GM21619 (cell line): ENCODE data around the gene GRK2.

Source experiments
- ATAC-seq: cut with Tn5 transposase; IDR thresholded peaks from one replicate; pipeline ENCODE4 v1.9.1; 2021; ENCODE audit not compliant: unreplicated experiment

GRK2 gene

DNA sequence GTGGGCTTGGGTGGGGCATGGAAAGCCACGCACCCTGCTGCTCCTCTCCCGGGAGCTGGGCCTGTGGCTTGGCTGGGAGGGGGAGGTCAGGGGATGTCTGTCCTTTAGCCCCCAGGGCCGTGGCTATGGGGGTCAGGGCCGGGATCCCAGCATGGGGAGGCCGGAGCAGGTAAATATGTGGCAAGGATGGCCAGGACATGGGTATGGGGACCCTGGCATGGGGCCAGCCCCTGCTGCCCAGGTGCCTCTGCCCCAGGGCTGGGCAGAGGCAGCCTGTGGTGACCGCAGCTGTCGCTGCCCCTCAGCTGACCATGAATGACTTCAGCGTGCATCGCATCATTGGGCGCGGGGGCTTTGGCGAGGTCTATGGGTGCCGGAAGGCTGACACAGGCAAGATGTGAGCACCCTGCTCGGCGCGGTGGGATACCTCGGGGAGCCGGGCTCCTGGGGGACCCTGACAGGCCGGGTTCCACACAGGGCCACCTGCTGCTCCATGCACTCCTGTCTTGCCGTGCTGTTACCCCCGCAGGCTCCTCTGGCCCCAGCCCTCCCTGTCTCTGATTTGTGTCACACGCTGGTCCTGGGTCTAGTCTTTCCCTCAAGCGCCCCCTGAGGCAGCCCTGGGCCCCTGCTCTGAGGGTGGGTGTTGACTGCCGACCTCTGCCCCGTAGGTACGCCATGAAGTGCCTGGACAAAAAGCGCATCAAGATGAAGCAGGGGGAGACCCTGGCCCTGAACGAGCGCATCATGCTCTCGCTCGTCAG is 14.7 kb downstream of the GRK2 start:
- no peak for ATAC-seq

DNA sequence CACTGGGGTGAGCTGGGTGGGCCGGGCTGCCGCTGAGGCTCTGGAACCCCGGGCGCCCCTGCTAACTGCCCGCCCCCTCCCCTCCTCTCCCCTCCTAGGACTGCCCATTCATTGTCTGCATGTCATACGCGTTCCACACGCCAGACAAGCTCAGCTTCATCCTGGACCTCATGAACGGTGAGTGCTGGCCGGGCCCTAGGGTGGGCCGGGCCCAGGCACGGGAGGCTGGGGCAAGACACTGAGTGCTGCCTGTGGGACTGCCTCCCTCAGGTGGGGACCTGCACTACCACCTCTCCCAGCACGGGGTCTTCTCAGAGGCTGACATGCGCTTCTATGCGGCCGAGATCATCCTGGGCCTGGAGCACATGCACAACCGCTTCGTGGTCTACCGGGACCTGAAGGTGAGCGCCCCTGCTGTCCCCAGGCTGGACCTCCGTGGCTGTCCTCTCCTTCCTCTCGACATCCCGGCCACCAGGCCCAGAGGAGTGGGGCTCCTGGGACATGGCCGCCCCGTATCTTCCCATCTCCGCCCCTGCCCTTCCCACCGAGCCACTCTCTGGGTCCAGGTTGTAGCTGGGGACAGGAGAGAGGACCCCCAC is 15.4 kb downstream of the GRK2 start:
- ATAC-seq: no peak

DNA sequence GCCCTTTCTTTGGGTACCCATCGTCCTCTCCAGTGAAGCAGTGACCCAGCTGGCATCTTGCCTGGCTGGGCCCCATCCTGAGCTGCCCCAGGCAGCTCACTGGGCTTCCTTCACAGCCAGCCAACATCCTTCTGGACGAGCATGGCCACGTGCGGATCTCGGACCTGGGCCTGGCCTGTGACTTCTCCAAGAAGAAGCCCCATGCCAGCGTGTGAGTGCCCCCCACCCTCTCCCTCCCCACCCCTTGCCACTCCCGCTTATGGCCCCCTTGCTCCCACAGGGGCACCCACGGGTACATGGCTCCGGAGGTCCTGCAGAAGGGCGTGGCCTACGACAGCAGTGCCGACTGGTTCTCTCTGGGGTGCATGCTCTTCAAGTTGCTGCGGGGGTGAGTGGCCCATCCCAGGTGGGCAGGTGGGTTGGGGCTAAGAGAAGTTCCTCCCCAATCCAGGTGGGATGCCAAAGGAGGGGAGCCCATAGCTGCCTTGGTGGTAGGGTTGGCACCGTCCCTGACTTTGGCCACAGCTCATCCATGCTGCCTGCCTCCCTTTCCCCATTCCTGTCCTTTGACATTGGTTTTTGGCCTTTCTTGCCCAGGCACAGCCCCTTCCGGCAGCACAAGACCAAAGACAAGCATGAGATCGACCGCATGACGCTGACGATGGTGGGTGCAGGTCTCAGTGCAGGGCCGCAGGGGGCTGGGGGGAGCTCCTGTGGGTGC is 16.0 kb downstream of the GRK2 start:
- no peak for ATAC-seq

DNA sequence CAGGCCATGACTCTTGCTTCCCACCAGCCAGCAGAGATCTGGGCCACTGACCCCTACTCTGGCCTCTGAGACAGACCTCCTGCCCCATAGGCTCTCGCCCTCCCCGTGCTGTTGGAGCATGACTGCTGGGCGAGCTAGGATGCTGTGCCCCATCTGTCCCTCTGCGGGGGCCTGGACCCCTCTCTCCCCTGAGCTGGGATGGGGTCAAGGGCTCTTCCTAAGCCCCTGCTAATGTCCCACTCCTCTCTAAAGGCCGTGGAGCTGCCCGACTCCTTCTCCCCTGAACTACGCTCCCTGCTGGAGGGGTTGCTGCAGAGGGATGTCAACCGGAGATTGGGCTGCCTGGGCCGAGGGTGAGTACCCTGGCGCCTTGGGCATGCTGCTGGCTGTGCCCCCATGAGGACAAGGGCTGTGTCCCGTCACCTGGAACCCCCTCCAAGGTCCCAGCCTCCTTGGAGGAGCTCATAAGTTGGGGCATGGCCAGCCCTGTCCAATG is 16.7 kb downstream of the GRK2 start:
- no peak for ATAC-seq

DNA sequence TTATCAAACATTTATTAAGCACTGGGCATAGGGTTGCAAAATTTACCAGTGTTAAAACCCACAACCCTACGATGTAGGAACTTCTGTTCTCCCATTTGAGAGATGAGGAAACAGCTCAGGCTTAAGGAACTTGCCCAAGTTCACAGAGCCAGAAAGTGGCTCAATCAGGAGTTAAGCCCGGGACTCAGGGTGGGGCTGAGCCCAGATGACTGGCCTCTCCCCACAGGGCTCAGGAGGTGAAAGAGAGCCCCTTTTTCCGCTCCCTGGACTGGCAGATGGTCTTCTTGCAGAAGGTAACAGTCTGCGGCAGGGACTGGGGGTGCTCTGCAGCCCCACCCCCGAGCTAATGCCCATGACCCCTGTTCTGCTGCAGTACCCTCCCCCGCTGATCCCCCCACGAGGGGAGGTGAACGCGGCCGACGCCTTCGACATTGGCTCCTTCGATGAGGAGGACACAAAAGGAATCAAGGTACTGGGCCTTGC is 17.2 kb downstream of the GRK2 start:
- no peak for ATAC-seq

DNA sequence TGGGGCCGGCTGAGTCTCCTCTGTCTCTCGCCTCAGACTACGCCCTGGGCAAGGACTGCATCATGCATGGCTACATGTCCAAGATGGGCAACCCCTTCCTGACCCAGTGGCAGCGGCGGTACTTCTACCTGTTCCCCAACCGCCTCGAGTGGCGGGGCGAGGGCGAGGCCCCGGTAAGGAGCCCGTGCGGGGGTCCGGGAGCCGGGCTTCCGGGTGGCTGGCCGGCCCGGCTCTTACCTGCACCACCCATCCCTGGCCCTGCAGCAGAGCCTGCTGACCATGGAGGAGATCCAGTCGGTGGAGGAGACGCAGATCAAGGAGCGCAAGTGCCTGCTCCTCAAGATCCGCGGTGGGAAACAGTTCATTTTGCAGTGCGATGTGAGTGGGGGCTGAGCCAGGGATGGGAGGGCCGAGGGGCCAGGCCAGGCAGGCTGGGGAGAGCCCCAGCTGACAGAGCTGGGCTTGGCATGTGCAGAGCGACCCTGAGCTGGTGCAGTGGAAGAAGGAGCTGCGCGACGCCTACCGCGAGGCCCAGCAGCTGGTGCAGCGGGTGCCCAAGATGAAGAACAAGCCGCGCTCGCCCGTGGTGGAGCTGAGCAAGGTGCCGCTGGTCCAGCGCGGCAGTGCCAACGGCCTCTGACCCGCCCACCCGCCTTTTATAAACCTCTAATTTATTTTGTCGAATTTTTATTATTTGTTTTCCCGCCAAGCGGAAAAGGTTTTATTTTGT is 18.7 kb downstream of the GRK2 start:
- ATAC-seq: no peak

DNA sequence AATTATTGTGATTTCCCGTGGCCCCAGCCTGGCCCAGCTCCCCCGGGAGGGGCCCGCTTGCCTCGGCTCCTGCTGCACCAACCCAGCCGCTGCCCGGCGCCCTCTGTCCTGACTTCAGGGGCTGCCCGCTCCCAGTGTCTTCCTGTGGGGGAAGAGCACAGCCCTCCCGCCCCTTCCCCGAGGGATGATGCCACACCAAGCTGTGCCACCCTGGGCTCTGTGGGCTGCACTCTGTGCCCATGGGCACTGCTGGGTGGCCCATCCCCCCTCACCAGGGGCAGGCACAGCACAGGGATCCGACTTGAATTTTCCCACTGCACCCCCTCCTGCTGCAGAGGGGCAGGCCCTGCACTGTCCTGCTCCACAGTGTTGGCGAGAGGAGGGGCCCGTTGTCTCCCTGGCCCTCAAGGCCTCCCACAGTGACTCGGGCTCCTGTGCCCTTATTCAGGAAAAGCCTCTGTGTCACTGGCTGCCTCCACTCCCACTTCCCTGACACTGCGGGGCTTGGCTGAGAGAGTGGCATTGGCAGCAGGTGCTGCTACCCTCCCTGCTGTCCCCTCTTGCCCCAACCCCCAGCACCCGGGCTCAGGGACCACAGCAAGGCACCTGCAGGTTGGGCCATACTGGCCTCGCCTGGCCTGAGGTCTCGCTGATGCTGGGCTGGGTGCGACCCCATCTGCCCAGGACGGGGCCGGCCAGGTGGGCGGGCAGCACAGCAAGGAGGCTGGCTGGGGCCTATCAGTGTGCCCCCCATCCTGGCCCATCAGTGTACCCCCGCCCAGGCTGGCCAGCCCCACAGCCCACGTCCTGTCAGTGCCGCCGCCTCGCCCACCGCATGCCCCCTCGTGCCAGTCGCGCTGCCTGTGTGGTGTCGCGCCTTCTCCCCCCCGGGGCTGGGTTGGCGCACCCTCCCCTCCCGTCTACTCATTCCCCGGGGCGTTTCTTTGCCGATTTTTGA is 19.5 kb downstream of the GRK2 start:
- ATAC-seq: no peak

DNA sequence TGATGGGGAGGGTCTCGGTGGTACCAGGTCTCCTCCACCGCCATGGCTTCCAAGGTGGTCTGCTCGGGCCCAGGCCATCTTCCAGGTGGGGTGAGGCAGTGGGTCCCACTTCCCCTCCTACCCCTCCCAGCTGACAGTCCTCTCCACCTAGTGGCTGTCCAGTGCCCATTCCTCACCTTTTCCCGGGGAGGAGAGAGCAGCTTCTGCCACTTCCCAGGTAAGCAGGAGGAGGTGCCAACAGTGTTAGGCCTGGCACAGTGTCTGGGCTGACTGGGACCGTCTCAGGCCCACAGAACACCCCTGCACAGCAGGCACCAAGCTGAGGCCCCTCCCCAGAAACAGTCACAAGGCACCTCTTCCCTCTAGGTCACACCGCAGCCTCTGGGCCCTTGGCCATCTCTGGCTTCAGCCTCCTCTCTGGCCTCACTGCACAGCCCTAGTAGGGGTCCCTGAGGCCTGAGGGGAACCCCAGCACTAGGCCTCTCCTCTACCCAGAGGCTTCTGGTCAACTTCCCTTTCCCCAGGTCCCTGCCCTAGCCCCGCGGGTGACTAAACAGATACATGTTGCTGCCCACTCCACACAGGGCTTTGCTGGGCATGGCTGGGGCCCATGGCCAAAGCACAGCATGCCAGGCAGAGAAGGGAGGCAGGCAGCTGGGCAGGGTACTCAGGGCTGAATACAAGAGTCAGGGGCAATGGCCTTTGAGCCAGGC is 20.5 kb downstream of the GRK2 start:
- ATAC-seq: no peak

DNA sequence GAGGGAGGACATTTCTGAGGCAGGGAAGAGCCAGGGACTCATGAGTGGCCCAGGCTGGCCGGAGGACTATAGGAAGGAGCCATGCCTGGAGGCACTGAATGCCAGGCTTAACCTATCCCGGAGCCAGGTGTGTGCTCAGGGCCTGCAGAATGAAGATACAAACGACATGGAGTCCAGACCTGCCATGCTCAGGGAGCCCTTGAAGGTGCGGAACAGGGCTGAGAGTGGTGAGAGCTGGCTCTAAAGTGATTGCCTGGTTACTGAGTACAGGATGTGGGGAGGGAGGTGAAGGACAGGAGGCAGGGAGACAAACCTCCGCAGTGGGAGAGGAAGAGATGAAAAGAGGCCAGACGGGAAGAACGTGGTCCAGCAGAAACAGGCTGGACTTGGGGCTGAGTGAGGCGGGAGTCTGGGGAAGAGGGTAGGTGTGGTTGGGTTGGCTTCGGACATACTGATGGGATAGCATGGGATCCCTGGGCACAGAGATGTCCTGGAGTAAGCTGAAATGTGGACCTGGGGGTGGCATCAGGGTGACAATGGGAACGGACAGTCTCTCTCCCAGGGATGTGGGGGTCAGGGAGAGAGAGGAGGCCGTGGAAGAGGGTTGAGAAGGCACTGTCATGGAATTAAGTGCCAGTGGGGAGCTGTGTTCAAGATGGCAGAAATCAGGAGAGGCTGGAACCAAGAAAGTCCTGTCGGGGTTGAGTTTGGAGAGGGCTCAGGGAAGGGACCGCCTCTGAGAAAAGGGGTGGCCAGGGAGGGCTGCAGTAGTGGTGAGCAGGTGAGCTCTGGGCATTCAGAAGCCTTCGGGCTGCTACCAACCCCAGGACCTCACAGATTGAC is 21.3 kb downstream of the GRK2 start:
- no peak for ATAC-seq

DNA sequence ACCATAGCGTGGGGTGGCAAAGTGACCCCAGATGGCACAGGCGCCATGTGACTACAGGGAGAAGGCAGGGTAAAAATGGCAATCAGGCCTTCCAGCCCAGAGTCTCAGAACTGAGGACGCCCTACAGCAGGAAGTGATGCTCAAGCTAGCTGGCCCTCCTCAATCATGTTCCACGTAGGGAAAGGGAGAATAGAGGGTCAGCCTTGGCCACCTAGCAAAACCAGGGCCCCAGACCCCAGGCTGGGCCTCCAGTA is 21.9 kb downstream of the GRK2 start:
- ATAC-seq: no peak

DNA sequence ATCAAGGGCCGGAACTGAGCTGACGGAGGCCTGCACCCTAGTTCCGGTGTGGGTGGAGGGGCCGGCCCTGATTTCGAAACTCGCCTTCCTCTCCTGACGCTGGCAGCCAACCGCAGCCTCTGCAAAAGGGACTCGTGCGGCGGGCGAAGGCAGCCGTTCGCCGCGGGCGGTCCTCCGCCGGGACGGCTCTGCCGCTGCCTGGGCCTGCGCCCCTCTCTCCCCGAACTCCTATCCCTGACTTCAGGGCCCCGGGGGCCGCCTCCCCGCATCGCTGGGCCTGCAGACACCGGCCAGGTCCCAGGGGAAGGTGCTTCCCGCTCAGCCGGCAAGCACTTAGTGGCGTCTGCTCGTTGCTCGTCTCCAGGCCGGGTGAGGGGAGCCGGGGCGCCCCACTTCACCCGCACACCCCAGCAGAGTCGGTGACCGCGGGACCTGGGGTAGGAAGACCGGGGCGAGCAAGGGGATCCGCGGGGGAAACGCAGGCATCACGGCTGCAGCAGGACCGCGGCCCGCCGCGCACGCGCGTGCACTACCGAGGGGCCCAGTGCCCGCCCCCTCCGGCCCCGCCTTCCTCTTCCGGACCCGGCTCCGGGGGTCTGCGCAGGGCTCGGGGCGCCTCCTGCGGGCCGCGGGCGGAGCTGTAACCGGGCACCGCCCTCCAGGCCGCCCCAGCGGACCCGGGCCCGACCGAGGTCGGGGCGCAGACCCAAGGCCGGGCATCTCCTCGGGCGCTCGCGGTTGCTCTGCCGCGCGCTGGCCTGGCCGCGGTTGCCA is 22.4 kb downstream of the GRK2 start:
- ATAC-seq: peak; percentile 55

DNA sequence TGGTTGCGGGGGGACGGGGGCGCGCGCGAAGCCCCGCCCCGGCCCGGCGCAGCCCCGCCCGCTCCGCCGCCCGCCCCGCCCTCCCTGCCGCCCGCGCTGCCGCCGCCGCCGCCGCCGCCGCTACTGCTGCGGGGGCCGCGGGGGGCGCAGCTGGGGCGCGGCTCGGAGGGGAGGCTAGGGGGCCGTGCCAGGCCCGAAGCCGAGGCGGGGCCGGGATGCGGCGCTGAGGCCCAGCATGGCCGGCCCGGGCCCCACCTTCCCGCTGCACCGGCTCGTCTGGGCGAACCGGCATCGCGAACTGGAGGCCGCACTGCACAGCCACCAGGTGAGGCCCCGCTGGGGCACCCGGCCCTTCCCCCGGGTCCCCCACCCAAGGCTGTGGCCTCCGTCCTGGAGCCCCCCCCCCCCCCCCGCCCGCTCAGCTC is 23.0 kb downstream of the GRK2 start, which contains the start of gene ANKRD13D:
ANKRD13D (plus strand) TSS at position 78 of the 425 bp plus-strand sequence; CDS start at position 236, 158 bp downstream.
- peak; percentile 34 for ATAC-seq

DNA sequence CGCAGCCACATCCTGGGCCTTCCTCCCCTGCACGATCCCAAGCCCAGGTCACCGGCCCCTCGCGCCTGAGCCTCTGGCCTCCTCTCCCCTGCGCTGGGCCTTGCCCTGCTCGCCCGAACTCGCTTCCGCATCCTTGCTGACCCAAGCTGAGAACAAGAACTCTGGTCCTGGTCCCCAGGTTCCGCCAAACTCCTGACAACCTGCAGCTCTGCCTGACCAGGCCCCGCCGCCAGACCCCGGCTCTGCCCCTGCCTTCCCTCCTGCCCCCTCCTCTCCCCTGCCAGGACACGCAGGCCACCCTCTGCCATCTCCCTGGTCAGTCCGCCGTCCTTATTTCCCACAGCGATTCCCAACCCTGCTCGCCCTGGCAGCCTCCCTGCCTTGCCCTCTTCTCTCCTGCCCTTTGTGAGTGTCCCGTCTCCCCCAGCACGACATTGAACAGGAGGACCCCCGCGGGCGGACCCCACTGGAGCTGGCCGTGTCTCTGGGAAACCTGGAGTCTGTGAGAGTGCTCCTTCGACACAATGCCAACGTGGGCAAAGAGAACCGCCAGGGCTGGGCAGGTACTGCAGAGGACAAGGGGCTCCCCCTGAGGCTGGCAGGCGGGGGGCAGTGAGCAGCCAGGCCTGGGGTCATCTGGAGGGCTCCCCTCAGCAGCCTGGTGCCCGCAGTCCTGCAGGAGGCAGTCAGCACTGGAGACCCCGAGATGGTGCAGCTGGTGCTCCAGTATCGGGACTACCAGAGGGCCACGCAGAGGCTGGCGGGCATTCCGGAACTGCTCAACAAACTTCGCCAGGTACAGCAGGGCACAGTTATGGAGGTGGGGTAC is 23.6 kb downstream of the GRK2 start:
- ATAC-seq: peak; percentile 4

DNA sequence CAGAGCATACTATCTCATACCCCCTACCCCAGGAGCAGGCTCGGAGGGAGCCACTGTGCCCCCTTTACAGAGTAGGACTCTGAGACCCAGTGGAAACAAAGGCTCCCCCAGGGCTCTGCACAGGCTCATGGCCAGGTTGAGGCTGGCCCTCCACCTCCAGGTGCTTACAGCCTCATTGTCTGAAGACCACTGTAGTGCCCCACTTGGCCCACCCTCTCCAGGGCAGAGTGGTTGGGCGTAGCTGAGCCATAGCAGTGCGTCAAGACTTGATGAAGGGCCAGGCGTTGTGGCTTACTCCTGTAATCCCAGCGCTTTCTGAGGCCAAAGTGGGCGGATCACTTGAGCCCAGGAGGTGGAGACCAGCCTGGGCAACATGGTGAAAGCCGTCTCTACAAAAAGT is 24.5 kb downstream of the GRK2 start:
- no peak for ATAC-seq

DNA sequence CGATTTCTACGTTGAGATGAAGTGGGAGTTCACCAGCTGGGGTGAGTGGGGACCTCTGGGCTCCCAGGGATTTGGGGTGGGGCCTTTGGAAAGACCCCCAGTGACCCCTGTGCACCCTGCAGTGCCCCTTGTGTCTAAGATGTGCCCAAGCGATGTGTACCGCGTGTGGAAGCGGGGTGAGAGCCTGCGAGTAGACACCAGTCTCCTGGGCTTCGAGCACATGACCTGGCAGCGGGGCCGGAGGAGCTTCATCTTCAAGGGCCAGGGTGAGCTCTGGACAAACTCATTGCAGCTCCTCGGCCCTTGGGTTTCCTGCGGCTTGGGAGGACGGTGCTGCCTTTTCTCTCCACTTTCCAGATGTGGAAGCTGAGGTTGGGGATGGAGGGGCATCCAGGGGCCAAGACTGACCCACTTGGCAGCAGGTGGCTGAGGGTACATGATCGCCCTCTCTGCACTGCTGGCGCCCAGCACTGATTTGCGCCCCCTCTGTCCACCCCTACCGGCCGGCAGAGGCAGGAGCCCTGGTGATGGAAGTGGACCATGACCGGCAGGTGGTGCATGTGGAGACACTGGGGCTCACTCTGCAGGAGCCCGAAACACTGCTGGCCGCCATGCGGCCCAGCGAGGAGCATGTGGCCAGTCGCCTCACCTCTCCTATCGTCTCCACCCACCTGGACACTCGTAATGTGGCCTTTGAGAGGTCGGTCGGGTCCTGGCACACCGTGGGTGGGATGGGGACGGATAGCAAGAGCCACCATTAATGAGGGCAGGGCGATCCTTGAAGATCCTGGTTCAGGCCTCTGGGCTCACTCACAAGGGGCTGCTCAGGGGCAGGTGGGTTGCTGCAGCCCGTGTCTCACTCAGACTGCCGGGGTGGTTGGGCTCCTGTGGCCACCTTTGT is 25.5 kb downstream of the GRK2 start:
- ATAC-seq: no peak

DNA sequence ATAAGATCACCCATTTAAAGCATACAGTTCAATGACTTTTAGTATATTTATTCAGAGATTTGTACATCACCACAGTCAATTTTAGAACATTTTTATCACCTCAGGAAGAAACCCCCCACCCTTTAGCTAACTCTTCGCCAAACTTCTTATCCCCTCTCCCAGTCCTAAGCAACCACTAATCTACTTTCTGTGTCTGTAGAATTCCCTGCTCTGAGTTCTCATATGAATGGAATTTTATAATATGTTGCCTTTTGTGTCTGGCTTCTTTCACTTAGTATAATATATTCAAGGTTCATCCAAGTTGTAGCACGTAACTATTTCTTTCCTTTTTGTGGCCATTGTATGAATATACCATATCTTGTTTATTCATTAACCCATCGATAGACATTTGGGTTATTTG is 26.4 kb downstream of the GRK2 start:
- ATAC-seq: no peak
